Measurements from ENCODE around the gene PLS1. TPM values are rescaled to one million over a fixed set of nuclear protein-coding genes. Genes with fewer than 3 reads are reported as not detected.

PLS1 gene
- total RNA-seq, 1 experiment from 2014 or later: 25.0 TPM

GRCh38 chr3:142623194-142623593 is 27.0 kb downstream of the PLS1 start:
- DNase-seq (ENCODE audit: low read depth): no peak
- in situ Hi-C loops (cut with HindIII; ENCODE audit: low pct_unique_long_range_greater_than_20kb, low sequenced_read_pairs): no loop called here

GRCh38 chr3:142624341-142625152 is 28.4 kb downstream of the PLS1 start:
- DNase-seq (ENCODE audit: low read depth): no peak
- in situ Hi-C loops (cut with HindIII; ENCODE audit: low pct_unique_long_range_greater_than_20kb, low sequenced_read_pairs): no loop called here

GRCh38 chr3:142625153-142625440 is 28.9 kb downstream of the PLS1 start:
- DNase-seq (ENCODE audit: low read depth): no peak
- in situ Hi-C loops (cut with HindIII; ENCODE audit: low pct_unique_long_range_greater_than_20kb, low sequenced_read_pairs): no loop called here

- no peak for DNase-seq (ENCODE audit: low read depth)
- in situ Hi-C loops (cut with HindIII; ENCODE audit: low pct_unique_long_range_greater_than_20kb, low sequenced_read_pairs): no loop called here
Measured at GRCh38 chr3:142626971-142627370, 30.8 kb downstream of the PLS1 start.

- in situ Hi-C loops (cut with HindIII; ENCODE audit: low pct_unique_long_range_greater_than_20kb, low sequenced_read_pairs): no loop called here
- no peak for DNase-seq (ENCODE audit: low read depth)
Measured at GRCh38 chr3:142628801-142629200, 32.6 kb downstream of the PLS1 start.

- no peak for DNase-seq (ENCODE audit: low read depth)
- in situ Hi-C loops (cut with HindIII; ENCODE audit: low pct_unique_long_range_greater_than_20kb, low sequenced_read_pairs): no loop called here
Measured at GRCh38 chr3:142633073-142633472, 36.9 kb downstream of the PLS1 start.

GRCh38 chr3:142636050-142636449 is 39.9 kb downstream of the PLS1 start:
- in situ Hi-C loops (cut with HindIII; ENCODE audit: low pct_unique_long_range_greater_than_20kb, low sequenced_read_pairs): no loop called here
- DNase-seq (ENCODE audit: low read depth): no peak

GRCh38 chr3:142636664-142637063 is 40.5 kb downstream of the PLS1 start:
- in situ Hi-C loops (cut with HindIII; ENCODE audit: low pct_unique_long_range_greater_than_20kb, low sequenced_read_pairs): no loop called here

GRCh38 chr3:142638291-142638690 is 42.1 kb downstream of the PLS1 start:
- DNase-seq (ENCODE audit: low read depth): no peak
- in situ Hi-C loops (cut with HindIII; ENCODE audit: low pct_unique_long_range_greater_than_20kb, low sequenced_read_pairs): no loop called here

More at GRCh38 chr3:142636664-142637063, 40.5 kb downstream of the PLS1 start:
- DNase-seq (ENCODE audit: low read depth): no peak

GRCh38 chr3:142641504-142641903 is 45.3 kb downstream of the PLS1 start:
- DNase-seq (ENCODE audit: low read depth): no peak
- in situ Hi-C loops (cut with HindIII; ENCODE audit: low pct_unique_long_range_greater_than_20kb, low sequenced_read_pairs): no loop called here

- no peak for DNase-seq (ENCODE audit: low read depth)
- in situ Hi-C loops (cut with HindIII; ENCODE audit: low pct_unique_long_range_greater_than_20kb, low sequenced_read_pairs): no loop called here
Measured at GRCh38 chr3:142642956-142643355, 46.8 kb downstream of the PLS1 start.

- no peak for DNase-seq (ENCODE audit: low read depth)
- in situ Hi-C loops (cut with HindIII; ENCODE audit: low pct_unique_long_range_greater_than_20kb, low sequenced_read_pairs): no loop called here
Measured at GRCh38 chr3:142644502-142644901, 48.3 kb downstream of the PLS1 start.

- in situ Hi-C loops (cut with HindIII; ENCODE audit: low pct_unique_long_range_greater_than_20kb, low sequenced_read_pairs): no loop called here
Measured at GRCh38 chr3:142645236-142645793, 49.1 kb downstream of the PLS1 start.

GRCh38 chr3:142646020-142646785 is 50.0 kb downstream of the PLS1 start:
- in situ Hi-C loops (cut with HindIII; ENCODE audit: low pct_unique_long_range_greater_than_20kb, low sequenced_read_pairs): no loop called here
- DNase-seq (ENCODE audit: low read depth): no peak

More at GRCh38 chr3:142645236-142645793, 49.1 kb downstream of the PLS1 start:
- peak; percentile 78 for DNase-seq (ENCODE audit: low read depth)

- in situ Hi-C loops (cut with HindIII; ENCODE audit: low pct_unique_long_range_greater_than_20kb, low sequenced_read_pairs): no loop called here
Measured at GRCh38 chr3:142647856-142648255, 51.7 kb downstream of the PLS1 start.

GRCh38 chr3:142648950-142649349 is 52.8 kb downstream of the PLS1 start:
- in situ Hi-C loops (cut with HindIII; ENCODE audit: low pct_unique_long_range_greater_than_20kb, low sequenced_read_pairs): no loop called here
- DNase-seq (ENCODE audit: low read depth): no peak

More at GRCh38 chr3:142647856-142648255, 51.7 kb downstream of the PLS1 start:
- peak; percentile 76 for DNase-seq (ENCODE audit: low read depth)

GRCh38 chr3:142650001-142650693 is 54.0 kb downstream of the PLS1 start:
- DNase-seq (ENCODE audit: low read depth): peak; percentile 86

GRCh38 chr3:142651711-142652110 is 55.5 kb downstream of the PLS1 start:
- no peak for DNase-seq (ENCODE audit: low read depth)
- in situ Hi-C loops (cut with HindIII; ENCODE audit: low pct_unique_long_range_greater_than_20kb, low sequenced_read_pairs): no loop called here

More at GRCh38 chr3:142650001-142650693, 54.0 kb downstream of the PLS1 start:
- in situ Hi-C loops (cut with HindIII; ENCODE audit: low pct_unique_long_range_greater_than_20kb, low sequenced_read_pairs): no loop called here
